LNCaP clone FGC (cell line): ENCODE measurements around the gene NFX1.

Experiments
- DNase-seq: peaks from one replicate; pipeline ENCODE4 v3.0.0-alpha.2; 2011; ENCODE audit warnings: low read depth
- H3K4me3 ChIP-seq: 2 replicates; pipeline ENCODE4 v1.5.1; 2011; ENCODE audit warnings: mild to moderate bottlenecking, low read depth, low read length, control low read depth
- CTCF ChIP-seq: IDR thresholded peaks from 2 replicates; pipeline ENCODE4 v1.5.1; 2012; ENCODE audit warnings: mild to moderate bottlenecking; ENCODE audit not compliant: control insufficient read depth, insufficient read depth; ENCODE audit errors: extremely low read depth

Gene NFX1

GRCh38 chr9:33291031-33291397 lies 698 bp downstream of the NFX1 start:
- H3K4me3 ChIP-seq, result peak overlapping the region; percentile 95
- no peak for DNase-seq
- 0 out of 2 replicates have a peak, but pooled peaks have one; percentile 16 for TF ChIP-seq CTCF

- TF ChIP-seq CTCF, result no peak
- peak overlapping the region; percentile 95; the same call in 1 of the 2 replicates for H3K4me3 ChIP-seq
- DNase-seq, result no peak
These were observed 1.6 kb downstream of the NFX1 start for GRCh38 chr9:33291901-33292300.

- no peak for TF ChIP-seq CTCF
- DNase-seq, result no peak
- H3K4me3 ChIP-seq, result no peak overlapping the region
These were observed 3.5 kb downstream of the NFX1 start for GRCh38 chr9:33293782-33294181.

GRCh38 chr9:33294670-33295432 lies 4.5 kb downstream of the NFX1 start:
- H3K4me3 ChIP-seq, result no peak overlapping the region
- no peak for TF ChIP-seq CTCF
- no peak for DNase-seq

GRCh38 chr9:33295571-33295970 lies 5.3 kb downstream of the NFX1 start:
- H3K4me3 ChIP-seq, result no peak overlapping the region
- no peak for DNase-seq
- no peak for TF ChIP-seq CTCF

- DNase-seq, result no peak
- H3K4me3 ChIP-seq, result no peak overlapping the region
- no peak for TF ChIP-seq CTCF
These were observed 7.1 kb downstream of the NFX1 start for GRCh38 chr9:33297432-33297831.

GRCh38 chr9:33300546-33300945 lies 10.2 kb downstream of the NFX1 start:
- no peak overlapping the region for H3K4me3 ChIP-seq
- no peak for DNase-seq
- no peak for TF ChIP-seq CTCF
